Measurements from ENCODE around the gene INSR.
"Not testable (repeated sequence)": the region's sequence is repeated elsewhere in the genome, so short reads cannot be mapped to it uniquely, and the experiment has no call there.

The INSR gene

GRCh38 chr19:7293762-7294557, at the start of gene INSR:
INSR (minus strand) TSS chr19:7294414; CDS start chr19:7293891, 523 bp downstream.
- DNase-seq = peak; percentile 7

- no peak for DNase-seq
Observed at GRCh38 chr19:7342143-7342542, 47.9 kb upstream of the INSR start.

GRCh38 chr19:7340959-7341837, 47.0 kb upstream of the INSR start:
- no peak for DNase-seq

- no peak for DNase-seq
Observed at GRCh38 chr19:7337380-7338194, 43.4 kb upstream of the INSR start.

- DNase-seq = no peak
Observed at GRCh38 chr19:7336321-7336973, 42.2 kb upstream of the INSR start.

GRCh38 chr19:7333198-7334118, 39.2 kb upstream of the INSR start:
- no peak for DNase-seq

- no peak for DNase-seq
Observed at GRCh38 chr19:7331446-7331845, 37.2 kb upstream of the INSR start.

GRCh38 chr19:7328647-7329046, 34.4 kb upstream of the INSR start:
- DNase-seq = no peak

- no peak for DNase-seq
Observed at GRCh38 chr19:7327802-7328201, 33.6 kb upstream of the INSR start.

GRCh38 chr19:7326105-7326877, 32.1 kb upstream of the INSR start:
- DNase-seq = no peak

- DNase-seq = no peak
Observed at GRCh38 chr19:7318176-7318575, 24.0 kb upstream of the INSR start.

- no peak for DNase-seq
Observed at GRCh38 chr19:7312816-7313215, 18.6 kb upstream of the INSR start.

GRCh38 chr19:7311911-7312310, 17.7 kb upstream of the INSR start:
- DNase-seq = no peak

- DNase-seq = not testable (repeated sequence)
Observed at GRCh38 chr19:7308327-7308726, 14.1 kb upstream of the INSR start.

GRCh38 chr19:7307590-7308218, 13.5 kb upstream of the INSR start:
- DNase-seq = no peak

- DNase-seq = no peak
Observed at GRCh38 chr19:7304200-7304599, 10.0 kb upstream of the INSR start.

GRCh38 chr19:7303470-7303869, 9.3 kb upstream of the INSR start:
- DNase-seq = no peak

GRCh38 chr19:7301525-7301924, 7.3 kb upstream of the INSR start:
- no peak for DNase-seq

GRCh38 chr19:7297742-7298141, 3.5 kb upstream of the INSR start:
- DNase-seq = no peak

- no peak for DNase-seq
Observed at GRCh38 chr19:7295912-7296536, 1.8 kb upstream of the INSR start.

Measured in cortex of kidney (tissue), 1 donor.